ENCODE measurements around the gene NPHP4.

Gene NPHP4

DNA sequence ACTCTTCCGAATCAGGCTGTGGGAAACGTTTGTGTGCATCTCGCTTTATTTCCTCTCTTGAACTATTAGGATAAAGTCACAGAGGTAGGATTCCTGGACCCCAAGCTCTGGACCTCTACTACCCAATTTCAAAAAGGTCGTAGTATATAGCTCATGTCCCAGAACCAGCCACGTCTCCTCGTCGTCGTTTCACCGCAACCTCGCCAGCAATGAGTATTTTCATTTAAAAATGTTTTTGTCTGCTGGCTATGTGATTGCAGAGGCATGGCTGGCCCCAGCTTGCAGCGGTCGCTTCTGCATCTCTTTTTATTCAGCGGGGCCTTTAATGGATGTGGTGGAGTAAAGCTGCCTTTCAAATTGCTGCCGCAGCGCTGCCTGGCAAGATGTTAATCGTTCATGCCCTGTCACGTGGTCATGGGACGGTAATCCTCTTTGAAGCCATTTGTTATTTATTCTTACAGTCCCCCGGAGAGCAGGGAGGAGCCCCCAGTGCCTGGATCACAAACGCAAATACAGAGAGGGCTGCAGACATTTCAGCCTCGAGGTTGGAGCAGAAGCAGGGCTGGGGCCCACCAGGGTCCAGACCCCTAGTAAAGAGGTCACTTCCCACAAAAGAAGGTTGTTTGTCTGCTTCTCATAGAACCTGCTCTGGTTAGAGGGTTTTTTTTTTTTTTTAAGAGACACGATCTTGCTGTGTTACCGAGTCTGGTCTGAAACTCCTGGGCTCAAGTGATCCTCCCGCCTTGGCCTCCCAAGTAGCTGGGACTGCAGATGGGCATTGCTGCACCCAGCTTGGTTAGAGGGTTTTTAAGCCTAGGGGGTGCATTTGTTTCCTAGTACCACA, 11.6 kb upstream of the NPHP4 start:
- DNase-seq (ENCODE audit: low read depth): no peak

GRCh38 chr1:6002714-6003501, 10.7 kb upstream of the NPHP4 start:
- DNase-seq (ENCODE audit: low read depth): no peak

DNA sequence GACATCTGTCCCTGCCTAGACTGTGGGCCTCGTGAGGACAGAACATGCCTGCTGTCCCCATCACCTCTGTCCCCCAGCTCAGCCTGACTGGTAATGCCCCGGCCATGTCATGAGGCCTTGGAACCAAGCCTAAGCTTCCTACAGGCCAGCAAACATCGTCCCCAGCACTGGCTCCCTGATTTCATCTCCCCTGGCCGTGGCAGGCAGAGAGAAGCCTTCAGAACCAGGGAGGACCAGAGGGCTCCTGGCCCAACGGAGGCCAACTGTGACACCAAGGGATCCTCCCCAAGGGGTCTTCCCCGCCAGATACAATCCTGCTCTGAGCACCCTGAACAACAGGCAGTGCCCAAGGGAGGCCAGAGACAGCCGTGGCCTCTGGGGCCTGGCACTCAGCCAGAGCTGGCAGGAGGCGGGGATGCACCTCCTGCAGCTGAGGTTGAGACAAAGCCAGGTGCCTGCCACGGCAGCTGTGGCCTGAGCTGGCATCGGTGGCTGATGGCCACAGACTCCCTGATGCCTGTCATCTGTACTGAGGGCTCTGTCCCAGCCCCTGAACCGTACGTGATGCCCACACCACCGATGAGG, 9.9 kb upstream of the NPHP4 start:
- no peak for DNase-seq (ENCODE audit: low read depth)

DNA sequence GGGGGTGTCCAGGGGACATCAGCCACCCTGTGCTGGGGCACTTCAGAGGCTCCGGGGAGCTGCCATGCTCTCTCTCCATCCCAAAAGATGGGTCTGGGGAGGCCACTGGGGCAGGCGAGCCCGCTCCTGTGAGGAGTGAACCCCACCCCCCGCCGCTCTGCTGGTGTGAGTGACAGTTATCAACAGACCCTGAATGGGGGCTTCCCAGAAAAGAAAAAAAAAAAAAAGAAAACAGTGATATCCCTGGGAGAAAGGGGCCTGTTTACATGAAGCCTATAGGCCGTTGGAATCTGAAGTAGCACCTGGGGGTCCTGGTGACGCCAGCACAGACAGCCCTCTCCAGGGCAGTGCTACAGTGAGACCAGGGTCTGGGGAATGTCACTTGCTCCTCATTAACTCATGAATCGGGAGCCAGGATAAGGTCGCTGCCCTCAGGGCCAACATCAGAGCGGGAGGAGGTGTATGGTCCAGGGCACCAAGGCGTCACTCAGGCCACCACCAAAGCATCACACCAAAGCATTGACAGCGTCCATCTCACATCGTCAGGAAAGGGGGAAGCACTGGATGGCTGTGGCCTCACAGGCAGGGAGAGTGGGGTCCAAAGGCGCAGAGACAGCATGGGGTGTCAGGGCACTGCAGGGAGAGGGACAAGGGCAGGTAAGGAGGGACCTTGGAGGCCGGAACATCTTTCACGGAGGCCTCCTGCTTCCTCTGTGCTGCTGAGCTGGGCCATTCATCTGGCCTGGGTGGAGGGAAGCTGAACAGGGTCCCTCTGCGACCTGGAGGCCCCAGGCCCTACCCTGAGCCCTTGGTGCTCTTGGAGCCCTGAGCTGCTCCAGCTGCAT, 8.4 kb upstream of the NPHP4 start:
- no peak for DNase-seq (ENCODE audit: low read depth)

DNA sequence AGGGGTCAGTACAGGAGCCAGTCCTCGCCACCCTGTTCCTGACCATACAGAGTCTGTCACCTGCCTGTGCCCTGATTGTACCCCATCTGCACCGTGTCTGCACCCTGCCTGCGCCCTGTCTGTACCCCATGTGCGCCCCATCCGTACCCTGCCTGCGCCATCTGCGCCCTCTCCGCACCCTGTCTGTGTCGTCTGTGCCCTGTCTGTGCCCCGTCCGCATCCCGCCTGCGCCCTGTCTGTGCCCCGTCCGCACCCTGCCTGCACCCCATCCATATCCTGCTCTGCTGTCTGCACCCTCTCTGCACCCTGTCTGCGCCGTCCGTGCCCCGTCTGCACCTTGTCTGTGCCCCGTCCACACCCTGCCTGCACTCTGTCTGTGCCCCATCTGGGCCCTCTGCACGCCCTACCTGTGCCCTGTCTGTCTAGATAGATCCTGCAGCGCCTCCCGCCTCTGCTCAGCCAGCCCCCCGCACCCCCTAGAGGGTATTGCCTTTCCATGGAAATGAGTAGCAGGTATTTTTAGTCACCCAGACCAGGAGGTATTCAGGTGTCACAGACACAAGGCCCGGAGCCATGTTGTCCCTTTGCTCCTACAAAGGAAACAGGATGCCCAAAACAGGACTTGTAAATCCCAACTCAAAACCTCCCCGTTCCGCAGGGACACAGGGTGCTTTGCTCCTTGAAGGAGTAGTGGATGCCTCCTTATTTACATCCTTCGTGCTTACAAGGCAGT, 7.7 kb upstream of the NPHP4 start:
- DNase-seq (ENCODE audit: low read depth): no peak

DNA sequence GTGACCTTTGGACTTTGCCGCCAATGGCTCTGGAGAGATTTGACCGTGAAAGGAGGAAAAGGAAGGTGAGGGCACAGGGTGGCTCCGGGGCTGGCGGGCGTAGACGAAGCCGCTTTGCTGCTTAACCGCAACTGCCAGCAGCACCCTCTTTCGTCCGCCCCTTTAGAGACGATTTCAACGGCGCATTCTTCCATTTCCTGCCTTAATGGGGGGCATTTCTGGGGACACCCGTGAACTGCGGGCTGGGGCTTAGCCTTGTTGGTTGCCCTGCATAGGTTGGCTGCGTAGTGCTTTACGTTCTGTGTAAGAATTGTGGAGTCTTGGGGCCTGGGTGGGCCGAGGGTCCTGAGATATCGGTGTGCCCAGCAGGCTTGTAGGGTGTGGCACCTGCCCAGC, 6.7 kb upstream of the NPHP4 start:
- DNase-seq (ENCODE audit: low read depth): no peak

- DNase-seq (ENCODE audit: low read depth): no peak
These were observed 6.1 kb upstream of the NPHP4 start for GRCh38 chr1:5998051-5998905.

DNA sequence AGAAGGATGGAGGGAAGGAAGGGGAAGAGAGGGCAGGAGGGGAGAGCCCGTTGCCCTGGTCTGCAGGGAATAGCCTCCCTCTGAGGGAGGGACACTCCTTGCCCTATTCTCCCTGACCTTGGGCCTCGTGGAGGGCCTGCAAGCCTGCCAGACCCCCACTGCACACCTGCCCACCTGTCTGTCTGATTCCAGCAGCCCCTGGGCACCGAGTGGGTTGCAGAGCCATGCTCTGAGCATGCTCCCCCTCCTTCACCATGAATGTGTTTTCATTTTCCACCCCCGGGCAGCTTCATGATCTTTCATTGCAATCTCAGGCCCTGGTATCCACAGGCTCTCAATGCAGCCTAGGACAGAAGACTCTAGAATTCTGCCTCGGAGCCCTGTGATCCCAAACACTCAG, 5.1 kb upstream of the NPHP4 start:
- no peak for DNase-seq (ENCODE audit: low read depth)

DNA sequence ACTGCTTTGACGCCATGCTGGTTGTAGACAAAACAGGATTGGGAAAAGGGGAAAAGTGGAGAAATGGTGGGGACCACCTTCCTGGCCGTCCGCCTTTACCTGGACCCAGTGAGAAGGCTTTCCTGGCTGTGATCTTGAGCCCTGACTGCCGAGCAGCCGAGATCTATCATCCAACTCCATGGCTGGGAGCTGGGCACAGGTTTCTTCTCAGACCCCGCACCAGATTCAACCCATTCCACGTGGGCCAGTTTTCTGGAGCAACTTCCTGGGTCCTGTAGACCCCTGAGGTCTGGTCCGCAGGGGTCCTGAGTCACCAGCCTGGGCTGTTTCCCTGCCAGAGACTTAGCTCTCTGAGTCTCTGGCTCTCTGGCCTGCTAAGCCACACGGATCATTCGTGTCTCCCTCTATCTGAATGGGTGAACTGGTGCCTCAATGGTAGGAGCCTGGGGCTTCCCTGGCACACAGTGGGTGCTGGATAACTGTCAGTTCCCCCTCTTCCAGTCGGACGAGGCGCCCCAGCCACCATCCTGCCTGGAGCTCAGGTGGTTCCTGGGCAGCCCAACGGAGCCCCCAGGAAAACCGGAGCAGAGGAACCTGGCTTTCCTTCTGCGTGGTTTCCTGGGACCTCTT, 4.5 kb upstream of the NPHP4 start:
- DNase-seq (ENCODE audit: low read depth): no peak

GRCh38 chr1:5995871-5996630, 3.8 kb upstream of the NPHP4 start:
- DNase-seq (ENCODE audit: low read depth): no peak

- no peak for DNase-seq (ENCODE audit: low read depth)
These were observed 2.7 kb upstream of the NPHP4 start for GRCh38 chr1:5994713-5995621.

DNA sequence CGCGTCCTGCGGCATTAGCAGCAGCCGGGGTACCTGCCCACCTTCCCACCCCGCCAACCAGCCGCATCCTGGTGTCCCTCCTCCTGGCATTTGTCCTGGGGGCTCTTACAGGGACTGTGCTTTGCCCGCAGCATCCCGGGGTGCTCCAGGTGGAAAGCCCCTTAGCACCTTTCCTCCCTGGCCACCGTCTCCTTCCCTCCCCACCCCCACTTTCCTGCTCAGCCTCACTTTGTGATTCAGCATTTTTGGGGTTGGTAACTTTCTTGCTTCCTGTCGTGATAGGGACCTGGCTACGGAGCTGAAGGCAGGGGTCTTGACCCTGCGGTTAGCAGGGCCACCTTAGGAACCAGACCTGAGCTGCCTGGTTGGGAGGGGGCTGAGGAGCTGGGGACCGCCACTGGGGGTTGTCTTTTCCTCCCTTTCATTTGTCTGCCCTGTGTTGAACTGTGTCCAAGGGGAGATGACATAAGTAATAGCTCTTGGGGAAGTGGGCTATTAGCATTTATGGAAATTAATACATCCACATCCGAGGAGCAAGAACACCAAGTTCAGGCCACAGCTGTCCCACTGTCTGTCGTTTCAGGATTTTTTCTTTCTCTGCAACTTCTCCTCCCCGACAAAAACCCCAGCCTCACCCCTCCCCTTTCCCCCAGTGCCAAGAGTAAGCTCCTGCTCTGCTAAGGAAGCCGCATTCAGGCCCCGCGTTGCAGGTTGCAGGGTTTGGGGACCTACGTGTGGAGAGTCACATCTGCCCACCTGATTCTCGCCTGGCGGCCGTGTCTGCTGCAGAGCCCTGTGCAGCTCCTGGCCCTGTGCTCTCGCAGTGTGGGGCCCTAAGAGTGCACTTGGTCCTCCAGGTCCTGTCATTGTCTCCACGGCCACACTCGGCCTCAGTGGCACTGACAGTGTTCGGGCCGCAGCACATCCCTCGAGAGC, 1.6 kb upstream of the NPHP4 start:
- no peak for DNase-seq (ENCODE audit: low read depth)

DNA sequence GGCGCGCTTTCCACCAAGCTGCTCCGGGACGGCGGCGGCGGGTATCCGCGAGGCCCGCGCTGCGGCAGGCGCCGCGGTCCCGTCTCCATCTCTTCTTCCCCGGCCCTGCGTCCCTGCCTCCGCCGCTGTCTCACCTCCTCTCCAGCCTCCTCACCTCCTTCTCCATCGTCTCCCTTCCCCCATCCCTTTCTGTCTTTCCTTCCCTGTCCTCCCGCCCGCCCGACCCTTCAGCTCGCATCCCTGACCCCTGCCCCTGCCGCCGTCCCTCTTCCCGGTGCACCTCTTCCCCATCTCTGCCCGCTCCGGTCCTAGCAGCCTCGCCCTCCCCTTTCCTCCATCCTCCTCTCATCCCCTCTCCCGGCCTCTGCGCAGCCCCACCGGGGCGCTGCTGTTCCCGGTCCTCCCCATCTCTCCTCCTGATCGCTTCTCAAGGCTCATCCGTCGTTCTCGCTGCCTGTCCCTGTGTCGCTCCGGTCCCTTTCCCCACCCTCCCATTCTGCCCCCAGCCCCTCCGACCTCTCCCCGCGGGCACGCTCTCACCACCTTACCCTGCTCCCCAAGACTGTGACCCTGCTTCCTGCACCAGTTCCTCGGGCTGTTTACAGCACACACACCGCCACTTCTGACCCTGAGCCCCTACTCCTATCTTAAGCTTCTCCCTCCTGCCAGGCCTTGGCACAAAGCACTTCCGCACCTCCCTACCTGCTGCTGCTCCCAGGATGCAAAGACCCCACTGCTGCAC, 760 bp upstream of the NPHP4 start:
- DNase-seq (ENCODE audit: low read depth): no peak

GRCh38 chr1:5991381-5992025, 722 bp downstream of the NPHP4 start:
- no peak for DNase-seq (ENCODE audit: low read depth)

DNA sequence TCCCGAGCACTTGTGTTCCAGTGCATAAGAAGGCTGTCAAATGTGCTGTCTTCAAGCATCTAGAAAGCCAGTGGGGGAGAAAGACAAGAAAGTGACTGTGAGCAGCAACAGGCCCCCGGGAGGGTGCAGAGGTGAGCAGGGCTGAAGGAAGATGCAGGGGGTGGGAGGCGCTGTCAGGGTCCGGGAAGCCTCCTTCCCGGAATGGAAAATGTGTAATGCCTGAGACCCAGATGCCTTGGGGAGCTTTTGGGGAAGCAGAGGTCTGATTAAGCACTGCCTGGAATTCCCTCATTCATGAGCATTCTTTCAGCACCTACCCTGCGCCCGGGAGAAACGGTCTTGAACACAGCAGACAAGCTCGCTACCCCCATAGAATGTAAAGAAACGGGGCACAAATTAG, 1.3 kb downstream of the NPHP4 start:
- no peak for DNase-seq (ENCODE audit: low read depth)
